ENCODE measurements around the gene G6PC3.

- TF ChIP-seq CTCF (conservative IDR thresholded peaks at IDR 0.05; ENCODE audit: low read depth, low read length) (no peak), EZH2 (IDR thresholded peaks at IDR 0.05; ENCODE audit: borderline replicate concordance, low read depth, low read length, poor library complexity, severe bottlenecking) (no peak)
Measured at GRCh38 chr17:44067545-44067940, 3.0 kb upstream of the G6PC3 start.
